ENCODE measurements around the gene RBP2.

DNA sequence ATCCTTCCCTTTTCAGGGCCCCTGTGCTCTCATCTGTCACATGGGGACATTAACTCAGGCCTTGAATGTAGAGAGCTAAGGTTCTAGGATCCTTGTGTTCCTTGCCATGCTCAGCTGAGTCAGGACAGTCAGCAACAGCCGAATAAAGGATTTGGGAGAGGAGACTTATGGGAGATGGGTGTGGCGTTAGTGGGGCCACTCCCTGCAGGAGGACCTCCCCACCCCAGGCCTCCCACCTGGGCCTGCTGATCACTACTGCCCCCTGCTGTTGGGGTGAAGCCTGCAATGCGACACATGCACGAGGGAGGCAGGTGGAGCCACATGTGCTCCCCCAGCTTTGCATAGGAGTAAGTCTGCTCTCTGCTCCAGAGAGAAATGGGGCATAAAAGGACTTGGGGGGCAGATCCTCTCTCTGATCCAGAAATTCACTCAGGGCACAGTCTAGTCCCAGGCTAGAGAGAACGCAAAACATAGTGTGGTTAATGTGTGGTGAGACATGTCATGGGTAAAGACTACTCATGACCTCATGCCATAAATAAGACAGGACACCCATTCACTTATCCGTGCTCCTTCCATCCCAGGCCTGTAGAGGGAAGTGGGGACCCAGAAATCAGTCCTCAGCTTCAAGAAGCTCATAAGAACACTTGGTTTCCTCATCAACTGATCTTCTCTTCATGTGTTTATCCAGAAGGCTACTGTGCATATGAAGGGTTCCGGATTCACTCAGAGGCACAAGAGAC is 43.9 kb upstream of the RBP2 start:
- TF ChIP-seq, protein P1, sequence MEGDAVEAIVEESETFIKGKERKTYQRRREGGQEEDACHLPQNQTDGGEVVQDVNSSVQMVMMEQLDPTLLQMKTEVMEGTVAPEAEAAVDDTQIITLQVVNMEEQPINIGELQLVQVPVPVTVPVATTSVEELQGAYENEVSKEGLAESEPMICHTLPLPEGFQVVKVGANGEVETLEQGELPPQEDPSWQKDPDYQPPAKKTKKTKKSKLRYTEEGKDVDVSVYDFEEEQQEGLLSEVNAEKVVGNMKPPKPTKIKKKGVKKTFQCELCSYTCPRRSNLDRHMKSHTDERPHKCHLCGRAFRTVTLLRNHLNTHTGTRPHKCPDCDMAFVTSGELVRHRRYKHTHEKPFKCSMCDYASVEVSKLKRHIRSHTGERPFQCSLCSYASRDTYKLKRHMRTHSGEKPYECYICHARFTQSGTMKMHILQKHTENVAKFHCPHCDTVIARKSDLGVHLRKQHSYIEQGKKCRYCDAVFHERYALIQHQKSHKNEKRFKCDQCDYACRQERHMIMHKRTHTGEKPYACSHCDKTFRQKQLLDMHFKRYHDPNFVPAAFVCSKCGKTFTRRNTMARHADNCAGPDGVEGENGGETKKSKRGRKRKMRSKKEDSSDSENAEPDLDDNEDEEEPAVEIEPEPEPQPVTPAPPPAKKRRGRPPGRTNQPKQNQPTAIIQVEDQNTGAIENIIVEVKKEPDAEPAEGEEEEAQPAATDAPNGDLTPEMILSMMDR (IDR thresholded peaks at IDR 0.05; ENCODE audit: insufficient read depth, low read length, poor library complexity, severe bottlenecking), result peak; percentile 19
- no peak for TF ChIP-seq EZH2phosphoT487 (conservative IDR thresholded peaks at IDR 0.05; ENCODE audit: low read length)
